NCI-H2196 treated with DMSO at 0.1 percent for 48 hours (cell line): ENCODE results near the gene PLTP.
"Not testable (repeated sequence)": the region's sequence is repeated elsewhere in the genome, so short reads cannot be mapped to it uniquely, and the experiment has no call there.

Experiments
- DNase-seq: peaks from one replicate; lab custom pipeline; 2025; ENCODE audit not compliant: unreplicated experiment; lab: John Stamatoyannopoulos, UW

Gene PLTP

DNA sequence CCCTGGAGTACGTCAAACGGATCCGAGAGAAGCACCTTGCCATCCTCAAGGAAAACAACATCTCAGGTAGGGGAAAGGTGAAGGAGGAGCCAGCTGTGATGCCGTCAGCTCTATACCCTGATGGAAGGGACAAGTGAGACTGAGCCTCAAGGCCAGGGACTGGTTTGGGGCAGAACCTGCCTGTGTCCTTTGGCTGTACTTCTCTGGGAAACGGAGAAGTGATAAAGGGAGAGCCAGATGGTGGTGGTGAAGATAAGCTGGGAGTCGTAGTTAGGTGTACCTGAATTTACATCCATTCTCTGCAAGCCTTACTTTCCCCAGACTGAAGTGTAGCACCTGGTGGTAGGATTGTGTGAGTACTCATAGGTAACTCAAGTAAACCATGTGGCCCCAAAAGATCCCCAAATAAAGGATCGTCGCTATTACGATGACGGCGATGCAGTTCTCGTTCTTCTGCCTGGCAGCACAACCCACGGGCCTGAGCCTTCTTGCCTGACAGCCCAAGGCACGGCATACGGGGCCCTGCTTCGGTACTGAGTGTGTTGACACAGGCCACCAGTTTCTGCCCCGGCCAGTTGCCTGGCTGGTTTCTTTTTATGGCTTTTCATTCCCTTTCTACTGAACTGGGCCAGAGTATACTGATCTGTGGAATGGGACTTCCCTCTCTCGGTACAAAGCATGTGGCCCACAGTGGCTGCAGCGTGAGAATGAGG, 33.2 kb upstream of the PLTP start:
- no peak for DNase-seq

DNA sequence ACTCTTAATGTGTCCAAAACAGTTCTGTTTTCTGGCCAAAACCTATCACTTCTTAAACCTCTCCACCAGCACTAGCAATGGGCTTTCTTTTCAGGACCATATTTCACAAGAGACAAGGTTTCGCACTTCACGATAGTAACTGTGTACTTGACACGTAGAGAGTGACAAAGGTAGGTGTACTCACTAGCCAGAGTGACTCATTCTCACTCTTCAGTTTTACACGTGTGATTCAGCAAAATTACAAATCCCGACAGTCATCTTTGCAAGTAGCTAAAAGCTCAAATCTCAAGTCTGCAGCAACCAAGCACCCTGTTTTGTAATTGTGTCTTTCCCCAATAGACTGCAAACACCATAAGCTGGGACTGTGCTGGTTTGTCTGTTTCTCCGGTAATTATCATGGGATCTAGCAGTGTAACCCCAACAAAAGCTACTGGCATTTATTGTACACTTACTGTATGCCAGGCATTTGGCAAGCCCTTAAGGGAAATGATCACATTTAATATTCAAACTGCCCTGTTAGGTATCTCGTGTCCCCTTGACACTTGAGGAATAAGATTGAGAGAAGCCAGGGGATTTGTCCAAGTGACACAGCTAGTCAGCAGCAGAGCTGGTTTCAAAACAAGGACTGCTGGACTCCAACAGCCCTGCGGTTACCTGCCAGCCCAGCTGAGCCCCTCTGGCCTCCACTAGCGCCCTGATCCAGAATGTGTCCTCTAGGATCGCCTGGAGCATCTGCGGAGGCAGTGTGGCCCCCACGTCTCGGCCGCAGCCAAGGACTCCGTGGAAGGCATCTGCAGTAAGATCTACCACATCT, 32.4 kb upstream of the PLTP start:
- no peak for DNase-seq

DNA sequence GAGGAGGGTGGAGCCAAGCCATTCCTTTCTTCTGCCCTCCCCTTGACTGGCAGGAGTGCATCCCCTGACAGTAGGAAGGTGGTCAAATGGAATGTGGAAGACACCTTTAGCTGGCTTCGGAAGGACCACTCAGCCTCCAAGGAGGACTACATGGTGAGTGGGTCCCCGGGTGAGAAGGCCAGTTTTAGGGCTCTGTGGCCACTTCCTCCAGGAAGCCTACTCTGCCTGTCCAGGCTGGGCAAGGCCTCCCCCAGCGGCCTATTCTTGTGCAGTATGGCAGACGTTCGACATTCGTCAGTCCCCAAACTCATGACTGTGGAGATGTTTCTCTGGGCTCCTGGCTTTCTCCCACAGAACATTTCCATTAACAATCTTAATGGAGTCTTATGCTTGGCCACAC, 31.7 kb upstream of the PLTP start:
- no peak for DNase-seq

DNA sequence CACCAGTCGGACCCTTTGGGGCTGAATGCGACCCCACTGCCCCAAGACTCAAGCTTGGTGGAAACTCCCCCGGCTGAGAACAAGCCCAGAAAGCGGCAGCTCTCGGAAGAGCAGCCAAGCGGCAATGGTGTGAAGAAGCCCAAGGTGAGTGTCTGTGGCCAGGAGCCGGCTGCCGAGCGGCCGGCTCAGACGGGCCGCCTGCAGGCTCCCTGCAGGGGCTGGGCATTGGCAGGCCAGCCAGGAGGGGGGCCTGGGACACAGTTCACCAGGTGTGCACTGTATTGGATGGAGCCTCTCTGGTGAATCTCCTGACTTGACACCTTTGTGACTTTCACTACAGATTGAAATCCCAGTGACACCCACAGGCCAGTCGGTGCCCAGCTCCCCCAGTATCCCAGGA, 28.5 kb upstream of the PLTP start:
- DNase-seq: no peak

DNA sequence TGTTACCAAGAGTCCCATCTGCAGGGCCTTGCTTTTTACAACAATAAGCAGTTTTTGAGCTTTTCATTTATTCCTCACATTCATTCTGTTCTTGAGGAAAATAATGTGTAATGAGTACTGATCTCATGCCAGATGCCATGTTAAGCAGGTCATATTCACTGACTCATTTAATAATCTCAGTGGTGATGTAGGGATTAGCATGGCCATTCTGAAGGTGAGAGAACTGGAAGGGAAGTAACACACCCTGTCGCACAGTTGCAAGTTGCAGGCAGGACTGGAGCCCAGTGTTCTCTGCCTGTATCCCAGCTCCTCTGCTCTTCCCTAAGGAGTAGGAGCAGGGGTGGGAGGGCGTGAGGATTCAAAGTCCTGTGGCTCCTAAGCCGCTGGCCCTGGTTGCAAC, 28.1 kb upstream of the PLTP start:
- no peak for DNase-seq

DNA sequence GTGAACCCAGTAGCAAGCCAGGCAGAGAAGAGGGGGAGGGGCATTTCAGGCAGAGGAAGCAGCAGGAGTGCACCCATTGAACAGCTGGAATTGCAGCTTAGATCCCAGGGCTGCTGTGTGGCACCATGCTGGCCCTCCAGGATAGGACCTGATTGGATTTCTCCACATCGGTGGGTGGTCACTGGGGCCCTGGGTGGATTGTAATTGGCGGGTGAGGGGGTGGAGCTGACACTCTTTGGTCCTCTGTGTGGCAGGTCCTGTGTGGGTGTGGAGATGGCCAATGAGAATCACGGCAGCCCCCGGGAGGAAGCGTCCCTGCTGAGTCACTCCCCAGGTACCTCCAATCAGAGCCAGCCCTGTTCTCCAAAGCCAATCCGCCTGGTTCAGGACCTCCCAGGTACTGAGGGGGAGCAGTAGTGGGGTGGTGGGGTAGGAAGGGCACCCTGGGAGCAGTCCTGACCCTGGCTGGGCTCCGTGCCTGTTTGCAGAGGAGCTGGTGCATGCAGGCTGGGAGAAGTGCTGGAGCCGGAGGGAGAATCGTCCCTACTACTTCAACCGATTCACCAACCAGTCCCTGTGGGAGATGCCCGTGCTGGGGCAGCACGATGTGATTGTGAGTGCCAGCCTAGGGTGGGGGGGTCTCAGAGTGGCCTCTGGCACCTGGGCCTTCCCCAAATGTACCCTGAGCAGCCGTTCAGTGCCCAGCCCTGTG, 26.9 kb upstream of the PLTP start:
- DNase-seq: no peak

DNA sequence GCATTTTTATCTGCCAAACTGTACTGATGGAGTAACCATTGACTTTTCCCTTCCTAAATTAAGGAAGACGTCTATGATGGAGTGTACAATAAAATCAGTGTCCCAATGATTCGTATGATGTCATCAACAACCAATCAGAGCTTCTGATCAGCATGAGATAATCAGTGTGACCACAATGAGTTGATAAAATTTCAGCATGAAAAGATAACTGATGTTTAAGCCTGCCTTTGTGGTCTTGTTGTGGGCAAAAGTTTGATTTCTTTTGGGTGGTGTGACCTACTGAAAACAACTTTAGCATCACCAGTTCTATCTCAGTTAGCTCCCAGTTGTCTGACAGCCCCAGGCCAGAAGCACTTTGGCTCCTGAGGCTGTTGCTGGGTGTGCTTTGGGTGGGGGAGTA, 25.8 kb upstream of the PLTP start:
- DNase-seq: no peak

DNA sequence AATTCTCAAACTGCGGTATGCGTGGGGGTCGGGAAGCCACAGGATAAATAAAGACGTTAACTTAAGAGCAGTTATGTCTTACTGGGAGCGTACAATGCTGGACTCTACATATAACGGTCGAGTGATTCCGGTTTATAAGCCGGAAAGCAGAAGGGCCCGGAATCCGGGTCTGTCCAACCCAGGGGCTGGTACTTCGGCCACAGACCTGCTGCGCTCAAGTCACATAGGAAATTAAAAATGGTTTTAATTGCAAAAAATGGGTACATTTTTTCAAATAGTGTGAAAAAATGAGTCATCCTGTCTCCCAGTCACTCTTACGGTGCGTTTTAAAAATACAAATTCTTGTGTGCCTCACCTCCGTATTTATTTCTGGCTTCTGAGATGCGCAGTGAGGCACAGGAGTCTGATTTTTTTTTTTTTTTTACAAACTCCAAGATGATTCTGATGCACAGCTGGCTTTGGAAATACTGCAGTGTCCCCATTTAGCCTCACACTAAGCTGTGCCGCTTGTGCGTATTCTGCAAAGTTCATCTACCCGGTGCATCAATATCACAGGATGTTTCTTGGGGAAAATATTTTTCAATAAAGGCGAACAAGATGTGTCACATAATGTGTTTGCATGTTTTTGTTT, 23.6 kb upstream of the PLTP start:
- no peak for DNase-seq

DNA sequence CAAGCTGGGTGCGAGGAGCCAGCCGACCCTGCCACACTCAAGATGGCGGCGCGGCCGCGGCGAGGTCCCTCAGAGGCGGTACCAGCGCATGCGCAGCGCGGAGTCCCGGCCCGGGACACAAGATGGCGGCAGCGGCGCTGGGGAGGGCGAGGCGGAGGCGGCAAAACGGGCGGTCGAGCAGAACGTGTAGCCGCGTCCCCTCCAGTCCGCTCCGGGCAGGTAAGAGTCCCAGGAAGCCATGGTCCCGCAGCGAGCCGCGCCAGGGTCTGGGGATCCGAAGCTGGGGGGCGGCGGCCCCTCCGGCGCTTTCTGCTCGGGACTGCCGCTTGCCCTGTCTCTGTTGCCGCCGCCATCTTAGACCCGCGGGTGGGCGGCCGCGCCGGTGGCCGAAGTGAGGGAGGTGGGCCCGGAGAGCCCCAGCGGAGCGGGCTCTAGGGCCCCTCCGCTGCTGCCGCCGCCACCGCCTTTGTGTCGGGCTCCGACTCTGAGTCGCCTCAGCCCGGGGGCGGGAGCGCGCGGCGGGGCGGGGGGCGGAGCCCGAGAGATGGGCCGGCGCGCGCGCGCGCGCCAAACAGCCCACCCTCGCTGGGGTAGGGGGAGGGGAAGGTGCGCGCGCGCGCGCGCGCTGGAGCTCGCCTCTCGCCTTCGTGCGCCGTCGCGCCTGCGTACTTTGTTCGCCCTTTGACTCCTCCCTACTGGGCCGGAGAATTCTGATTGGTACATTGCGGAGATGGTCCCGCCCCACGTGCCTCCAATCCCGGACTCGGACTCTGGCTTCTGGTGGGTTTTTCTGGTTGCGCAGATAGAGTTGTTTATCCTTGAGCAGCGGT, 22.8 kb upstream of the PLTP start, which contains the start of gene PCIF1:
TSS of gene PCIF1 (plus strand) at position 98 of the 830 bp plus-strand sequence. CDS start 4,317 bp downstream, outside the sequence.
- DNase-seq: peak; percentile 88

DNA sequence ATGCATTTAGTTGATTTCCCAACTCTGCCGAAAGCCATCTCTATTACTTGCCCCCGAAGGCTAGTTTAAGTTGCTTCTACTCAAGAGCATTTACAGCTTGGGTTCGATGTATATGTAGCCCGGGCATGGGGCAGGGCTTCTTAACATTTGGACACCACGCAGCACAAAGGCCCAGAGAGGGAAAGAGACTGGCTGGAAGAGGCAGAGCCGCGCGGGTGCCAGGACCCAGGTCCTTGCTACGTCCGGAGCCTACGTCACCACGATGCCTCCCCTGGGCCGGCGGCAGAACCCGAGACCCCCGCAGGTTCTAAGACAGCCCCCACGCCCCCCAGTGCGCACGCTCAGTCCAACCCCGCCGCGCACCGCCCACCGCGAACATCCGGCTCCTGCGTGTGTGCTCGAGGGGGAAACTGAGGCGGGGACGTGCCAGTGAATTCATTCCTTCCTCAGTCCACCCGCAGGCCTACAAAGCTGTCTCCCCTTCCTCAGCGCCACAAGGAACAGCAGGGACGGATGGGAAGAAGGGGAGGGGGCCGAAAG, 22.2 kb upstream of the PLTP start:
- no peak for DNase-seq

DNA sequence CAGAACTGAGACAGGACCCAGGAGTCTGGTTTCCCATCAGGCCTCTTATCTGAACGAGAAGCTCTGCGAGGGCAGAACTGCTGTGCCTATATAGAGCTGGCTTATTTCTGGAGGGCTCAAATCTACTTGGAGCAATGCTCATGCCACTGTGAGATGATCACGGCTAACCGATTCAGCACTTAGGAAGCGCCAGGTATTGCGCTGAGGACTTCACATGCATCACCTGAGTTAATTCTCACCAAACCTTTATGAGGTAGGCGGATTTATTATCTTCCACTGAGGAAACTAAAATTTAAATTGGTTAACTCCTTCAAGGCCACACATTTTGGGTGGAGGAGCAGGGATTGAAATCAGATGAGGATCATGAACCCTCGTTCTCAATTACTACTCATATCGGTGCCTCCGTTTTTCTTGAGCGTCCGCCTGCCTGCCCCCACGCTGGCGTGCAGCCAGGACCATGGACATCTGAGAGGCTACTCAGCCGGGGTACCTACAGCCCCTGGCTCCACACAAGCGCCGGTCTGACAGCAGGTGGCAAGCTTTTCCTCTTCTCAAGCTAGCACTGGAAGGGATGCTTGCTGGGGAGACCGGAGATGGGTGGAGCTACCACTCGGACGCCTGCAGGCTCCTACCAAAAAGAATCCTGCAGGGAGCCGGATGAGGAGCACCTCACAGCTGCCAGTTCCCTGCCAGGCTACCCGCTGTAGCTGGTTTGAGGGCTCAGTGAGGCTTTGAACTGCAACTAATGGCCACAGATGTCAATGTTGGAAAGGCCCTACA, 21.5 kb upstream of the PLTP start:
- peak; percentile 80 for DNase-seq

DNA sequence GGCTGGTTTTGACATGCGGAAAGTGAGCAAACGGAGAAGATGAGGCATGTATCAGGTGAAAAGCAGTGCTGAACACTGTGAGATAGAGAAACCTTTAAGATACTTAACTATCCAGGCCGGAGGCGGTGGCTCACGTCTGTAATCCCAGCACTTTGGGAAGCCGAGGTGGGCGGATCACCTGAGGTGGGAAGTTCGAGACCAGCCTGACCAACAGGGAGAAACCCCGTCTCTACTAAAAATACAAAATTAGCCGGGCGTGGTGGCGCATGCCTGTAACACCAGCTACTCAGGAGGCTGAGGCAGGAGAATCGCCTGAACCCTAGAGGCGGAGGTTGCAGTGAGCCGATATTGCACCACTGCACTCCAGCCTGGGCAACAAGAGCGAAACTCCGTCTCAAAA, 19.7 kb upstream of the PLTP start:
- DNase-seq: not testable (repeated sequence)

DNA sequence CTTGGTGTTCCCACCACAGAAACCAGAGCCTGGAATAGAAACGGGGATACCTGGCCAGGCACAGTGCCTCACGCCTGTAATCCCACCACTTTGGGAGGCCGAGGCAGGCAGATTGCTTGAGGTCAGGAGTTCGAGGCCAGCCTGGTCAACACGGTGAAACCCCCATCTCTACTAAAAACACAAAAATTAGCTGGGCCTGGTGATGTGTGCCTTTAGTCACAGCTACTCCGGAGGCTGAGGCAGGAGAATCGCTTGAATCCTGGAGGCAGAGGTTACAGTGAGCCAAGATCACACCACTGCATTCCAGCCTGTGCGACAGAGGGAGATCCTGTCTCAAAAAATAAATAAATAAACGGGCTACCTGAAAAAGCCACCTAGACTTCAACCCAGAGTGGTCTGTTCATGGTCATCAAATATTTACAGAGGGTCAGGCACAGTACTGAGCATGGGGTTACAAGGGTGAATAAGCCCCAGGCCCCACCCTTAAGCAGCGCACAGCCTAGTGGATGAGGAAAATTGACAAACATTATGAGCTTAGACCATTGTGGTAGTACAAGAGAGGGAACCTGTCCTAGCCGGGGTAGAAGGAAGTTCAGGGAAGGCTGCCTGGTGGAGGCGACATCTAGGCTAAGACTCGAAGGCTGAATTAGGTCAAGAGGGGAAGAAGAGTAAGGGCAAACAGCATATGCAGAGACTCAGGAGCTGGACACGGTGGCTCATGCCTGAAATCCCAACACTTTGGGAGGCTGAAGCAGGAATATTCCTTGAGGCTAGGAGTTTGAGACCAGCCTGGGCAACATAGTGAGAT, 15.3 kb upstream of the PLTP start:
- no peak for DNase-seq

DNA sequence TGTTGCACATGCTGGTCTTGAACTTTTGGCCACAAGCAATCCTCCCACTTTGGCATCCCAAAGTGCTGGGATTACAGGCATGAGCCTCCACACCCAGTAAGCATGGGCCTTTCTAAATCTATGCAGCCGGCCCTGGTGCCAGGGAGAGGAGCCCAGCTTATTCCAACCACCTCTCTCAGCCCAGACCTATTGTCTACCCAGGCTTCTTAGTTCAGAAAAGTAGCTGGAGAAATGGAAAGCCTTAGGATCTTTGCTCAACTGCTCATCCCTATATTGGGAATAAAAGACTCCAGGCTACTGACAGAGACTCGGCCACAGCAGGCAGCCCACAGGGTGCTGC, 14.7 kb upstream of the PLTP start:
- no peak for DNase-seq

DNA sequence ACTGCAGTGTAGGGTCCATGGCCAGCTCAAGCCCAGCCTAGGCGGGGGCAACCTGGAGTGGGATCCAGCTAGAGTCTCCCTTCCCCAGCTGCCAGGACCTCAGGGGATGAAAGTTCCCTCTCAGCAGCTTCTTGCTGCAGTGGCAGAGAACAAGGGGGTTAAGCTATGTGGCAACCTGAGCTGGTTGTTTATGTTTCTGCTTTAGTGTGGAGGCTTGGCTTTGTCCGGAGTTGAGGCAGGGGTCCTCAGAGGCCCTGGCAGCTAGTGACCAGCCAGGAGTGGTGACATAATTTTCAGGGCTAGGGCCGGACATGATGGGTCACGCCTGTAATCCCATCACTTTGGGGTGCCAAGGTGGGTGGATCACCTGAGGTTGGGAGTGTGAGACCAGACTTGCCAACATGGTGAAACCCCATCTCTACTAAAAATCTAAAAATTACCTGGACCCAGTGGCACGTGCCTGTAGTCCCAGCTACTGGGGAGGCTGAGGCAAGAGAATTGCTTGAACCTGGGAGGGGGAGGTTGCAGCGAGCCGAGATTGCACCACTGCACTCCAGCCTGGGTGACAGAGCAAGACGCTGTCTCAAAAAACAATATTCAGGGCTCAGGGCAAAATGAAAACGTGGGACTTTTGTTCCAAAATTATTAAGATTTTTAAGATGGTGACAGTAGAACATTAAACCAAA, 14.0 kb upstream of the PLTP start:
- no peak for DNase-seq

DNA sequence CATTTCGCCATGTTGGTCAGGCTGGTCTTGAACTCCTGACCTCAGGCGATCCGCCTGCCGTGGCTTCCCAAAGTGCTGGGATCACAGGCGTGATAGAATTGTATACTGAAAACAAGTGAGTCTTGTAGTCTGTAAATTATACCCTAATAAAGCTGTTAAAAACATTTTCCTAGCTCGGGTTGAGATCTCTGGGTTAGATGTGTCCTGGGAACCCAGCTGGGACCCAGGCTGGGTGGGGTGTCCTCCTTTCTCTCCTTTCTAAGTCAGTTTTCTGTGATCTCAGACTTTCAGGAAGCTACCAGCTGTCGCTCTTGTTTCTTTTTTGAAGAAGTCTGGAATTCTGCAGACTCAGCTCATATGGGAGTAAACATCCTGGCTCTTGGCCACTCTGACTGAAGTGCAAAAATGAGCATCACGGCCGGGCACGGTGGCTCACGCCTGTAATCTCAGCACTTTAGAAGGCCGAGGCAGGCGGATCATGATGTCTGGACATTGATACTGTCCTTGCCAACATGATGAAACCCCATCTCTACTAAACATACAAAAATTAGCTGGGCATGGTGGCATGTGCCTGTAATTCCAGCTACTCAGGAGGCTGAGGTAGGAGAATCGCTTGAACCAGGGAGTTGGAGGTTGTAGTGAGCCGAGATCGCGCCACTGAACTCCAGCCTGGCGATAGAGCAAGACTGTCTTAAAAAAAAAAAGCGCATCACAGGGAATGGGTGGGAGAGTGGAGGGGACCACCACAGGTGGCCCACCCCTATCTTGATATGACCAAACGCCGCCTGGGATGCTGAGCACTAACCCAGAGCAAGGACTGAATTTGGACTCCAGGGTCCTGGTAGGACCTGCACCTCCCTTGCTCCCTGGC, 12.7 kb upstream of the PLTP start:
- DNase-seq: no peak
